Measurements from ENCODE around the gene OSBPL1A.

GRCh38 chr18:24170360-24170759 is 227.3 kb downstream of the OSBPL1A start:
- TF ChIP-seq CTCF (IDR thresholded peaks at IDR 0.05) = no peak
- no peak for TF ChIP-seq EP300 (IDR thresholded peaks at IDR 0.05)
- no peak for TF ChIP-seq POLR2A (IDR thresholded peaks at IDR 0.05)
- TF ChIP-seq POLR2AphosphoS5 (IDR thresholded peaks at IDR 0.05) = no peak
